Smooth muscle cell of the coronary artery (primary cell): ENCODE data around the gene CAMKV. TPM values are rescaled to one million over a fixed set of nuclear protein-coding genes. Genes with fewer than 3 reads are reported as not detected.

Experiments used
- total RNA-seq: library from RNA; depleted of rRNA; stranded (reverse); fragments of >200 nt; gene quantifications from 2 replicates; pipeline ENCODE4 v1.2.3, GENCODE V29; 2014; ENCODE audit warnings: low replicate concordance

Gene CAMKV, protein sequence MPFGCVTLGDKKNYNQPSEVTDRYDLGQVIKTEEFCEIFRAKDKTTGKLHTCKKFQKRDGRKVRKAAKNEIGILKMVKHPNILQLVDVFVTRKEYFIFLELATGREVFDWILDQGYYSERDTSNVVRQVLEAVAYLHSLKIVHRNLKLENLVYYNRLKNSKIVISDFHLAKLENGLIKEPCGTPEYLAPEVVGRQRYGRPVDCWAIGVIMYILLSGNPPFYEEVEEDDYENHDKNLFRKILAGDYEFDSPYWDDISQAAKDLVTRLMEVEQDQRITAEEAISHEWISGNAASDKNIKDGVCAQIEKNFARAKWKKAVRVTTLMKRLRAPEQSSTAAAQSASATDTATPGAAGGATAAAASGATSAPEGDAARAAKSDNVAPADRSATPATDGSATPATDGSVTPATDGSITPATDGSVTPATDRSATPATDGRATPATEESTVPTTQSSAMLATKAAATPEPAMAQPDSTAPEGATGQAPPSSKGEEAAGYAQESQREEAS
- not detected in 2 replicates for total RNA-seq

GRCh38 chr3:49869525-49870126 is at the start of gene CAMKV:
TSS of gene CAMKV (minus strand) at chr3:49869906. CDS start at chr3:49862388, 7,518 bp downstream.

DNA sequence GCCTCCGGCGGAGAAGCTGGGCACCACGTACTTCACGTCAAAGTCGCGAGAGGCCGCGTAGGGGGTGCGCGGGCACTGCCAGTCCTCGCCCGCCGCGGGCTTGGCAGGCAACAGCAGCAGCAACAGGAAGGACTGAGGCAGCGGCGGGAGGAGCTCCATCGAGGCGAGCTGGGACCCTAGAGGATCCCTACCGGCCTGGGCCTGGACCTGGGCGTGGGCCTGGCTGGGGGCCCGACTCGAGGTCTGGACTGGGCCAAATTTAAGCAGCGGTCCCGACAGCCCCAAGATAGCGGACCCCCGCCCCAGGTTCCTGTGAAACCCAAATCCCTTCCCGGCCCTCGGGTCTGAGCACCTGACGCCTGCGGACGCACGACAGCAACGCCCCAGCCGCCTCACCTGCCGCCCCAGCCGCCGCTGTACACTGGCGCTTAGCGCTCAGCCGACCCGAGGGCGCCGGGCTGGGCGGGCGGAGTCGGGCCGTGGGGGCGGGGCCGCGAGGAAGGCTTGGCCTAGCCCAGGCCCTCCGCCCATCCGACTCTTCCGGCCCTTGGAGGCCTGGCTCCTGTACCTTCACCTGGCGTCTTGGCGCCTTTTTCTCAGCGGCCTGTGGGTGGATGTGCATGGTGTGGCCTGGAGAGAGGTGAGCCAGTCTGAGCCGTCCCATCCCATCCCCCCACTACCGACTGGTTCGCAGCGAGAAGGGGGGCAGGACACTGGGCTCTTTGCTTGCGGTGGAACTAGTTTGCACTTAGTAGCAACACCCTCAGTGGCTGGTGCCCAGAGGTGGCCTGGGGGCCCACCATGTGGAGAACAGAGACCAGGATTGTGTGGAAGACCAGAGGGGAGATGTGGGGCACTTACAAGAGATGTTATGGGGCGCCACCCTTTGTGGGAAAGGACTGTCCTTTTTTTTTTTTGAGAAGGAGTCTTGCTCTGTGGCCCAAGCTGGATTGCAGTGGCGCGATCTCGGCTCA is 34.0 kb upstream of the CAMKV start, which contains the start of gene MST1R:
MST1R (minus strand) TSS at position 423 of the 974 bp plus-strand sequence; CDS start at position 159, 264 bp downstream.

GRCh38 chr3:49856181-49857005 is 13.3 kb downstream of the CAMKV start, which contains the start of gene TRAIP:
TSS of gene TRAIP (minus strand) at chr3:49856564. CDS start at chr3:49856453, 111 bp downstream.

GRCh38 chr3:49813497-49814174 is 56.1 kb downstream of the CAMKV start, which contains the start of gene UBA7:
TSS of gene UBA7 (minus strand) at chr3:49813953. CDS start at chr3:49813787, 166 bp downstream.

Other genes starting within 250 kb of the CAMKV start
- 101 and 149 TPM in 2 replicates for gene APEH, start 195.6 kb downstream of the CAMKV start, total RNA-seq
- gene MST1, start 180.4 kb downstream of the CAMKV start, total RNA-seq = 2.3 and 5.3 TPM in 2 replicates
- gene RNF123, start 180.3 kb downstream of the CAMKV start, total RNA-seq = 20.0 and 22.1 TPM in 2 replicates
- gene AMIGO3, start 150.2 kb downstream of the CAMKV start, total RNA-seq = 0.59 TPM in 1 of 2 replicates, not detected in the other
- gene GMPPB, start 146.0 kb downstream of the CAMKV start, total RNA-seq = 39.3 and 42.8 TPM in 2 replicates
- gene IP6K1, start 83.4 kb downstream of the CAMKV start, total RNA-seq = 31.0 and 69.0 TPM in 2 replicates
- gene CDHR4, start 70.0 kb downstream of the CAMKV start, total RNA-seq = 1.3 TPM in 1 of 2 replicates, not detected in the other
- 5.7 and 10.2 TPM in 2 replicates for gene INKA1, start 66.6 kb downstream of the CAMKV start, total RNA-seq
- gene UBA7, start 56.0 kb downstream of the CAMKV start, total RNA-seq = 32.1 and 69.6 TPM in 2 replicates
- 2.0 and 2.8 TPM in 2 replicates for gene TRAIP, start 13.3 kb downstream of the CAMKV start, total RNA-seq
- gene MST1R, start 34.0 kb upstream of the CAMKV start, total RNA-seq = 0.35 and 0.45 TPM in 2 replicates
- gene MON1A, start 59.9 kb upstream of the CAMKV start, total RNA-seq = 5.7 and 8.8 TPM in 2 replicates
- gene RBM6, start 70.2 kb upstream of the CAMKV start, total RNA-seq = 30.9 and 35.8 TPM in 2 replicates
- 135 and 864 TPM in 2 replicates for gene RBM5, start 219.0 kb upstream of the CAMKV start, total RNA-seq